ENCODE data around the gene POP4.

DNA sequence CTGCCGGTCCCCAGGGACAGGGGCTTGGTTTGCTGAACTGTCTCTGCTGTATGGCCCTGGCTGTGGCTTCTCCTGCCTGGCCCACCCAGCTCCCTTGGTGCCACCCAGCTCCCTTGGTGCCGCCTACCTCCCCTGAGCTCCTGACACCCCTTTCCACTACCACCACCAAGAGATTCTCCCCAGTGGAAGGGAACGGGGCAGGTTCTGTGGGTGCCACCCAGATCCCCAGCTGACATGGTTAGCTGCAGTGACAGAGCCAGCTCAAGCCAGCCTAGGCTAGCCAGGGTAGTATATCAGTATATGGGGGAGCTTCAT lies 28.5 kb upstream of the POP4 start:
- TF ChIP-seq, protein P1, sequence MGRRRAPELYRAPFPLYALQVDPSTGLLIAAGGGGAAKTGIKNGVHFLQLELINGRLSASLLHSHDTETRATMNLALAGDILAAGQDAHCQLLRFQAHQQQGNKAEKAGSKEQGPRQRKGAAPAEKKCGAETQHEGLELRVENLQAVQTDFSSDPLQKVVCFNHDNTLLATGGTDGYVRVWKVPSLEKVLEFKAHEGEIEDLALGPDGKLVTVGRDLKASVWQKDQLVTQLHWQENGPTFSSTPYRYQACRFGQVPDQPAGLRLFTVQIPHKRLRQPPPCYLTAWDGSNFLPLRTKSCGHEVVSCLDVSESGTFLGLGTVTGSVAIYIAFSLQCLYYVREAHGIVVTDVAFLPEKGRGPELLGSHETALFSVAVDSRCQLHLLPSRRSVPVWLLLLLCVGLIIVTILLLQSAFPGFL (CRISPR knock-in tag; IDR thresholded peaks at IDR 0.05), result no peak
- no peak for TF ChIP-seq NR2F6 (CRISPR knock-in tag; IDR thresholded peaks at IDR 0.05)
- no peak for TF ChIP-seq GABPB1 (CRISPR knock-in tag; IDR thresholded peaks at IDR 0.05)
- TF ChIP-seq ESRRA (IDR thresholded peaks at IDR 0.05; ENCODE audit: borderline replicate concordance, low read depth), result no peak
- TF ChIP-seq ATF1 (CRISPR knock-in tag; IDR thresholded peaks at IDR 0.05), result no peak
- TF ChIP-seq ATF1 (tag; IDR thresholded peaks at IDR 0.05), result no peak
- no peak for TF ChIP-seq ZNF586 (CRISPR knock-in tag; conservative IDR thresholded peaks at IDR 0.05)
- TF ChIP-seq NR3C1 (CRISPR knock-in tag; IDR thresholded peaks at IDR 0.05), result no peak
- TF ChIP-seq ZNF175 (CRISPR knock-in tag; IDR thresholded peaks at IDR 0.05; ENCODE audit: low read depth), result no peak
- TF ChIP-seq TCF7L2 (IDR thresholded peaks at IDR 0.05; ENCODE audit: low read depth, low read length), result no peak
- no peak for TF ChIP-seq EZH2 (IDR thresholded peaks at IDR 0.05; ENCODE audit: borderline replicate concordance, low read depth, low read length)
- no peak for TF ChIP-seq TAF1 (IDR thresholded peaks at IDR 0.05; ENCODE audit: control insufficient read depth, extremely low read depth, insufficient read depth, low read length, severe bottlenecking)
- TF ChIP-seq, protein P2, sequence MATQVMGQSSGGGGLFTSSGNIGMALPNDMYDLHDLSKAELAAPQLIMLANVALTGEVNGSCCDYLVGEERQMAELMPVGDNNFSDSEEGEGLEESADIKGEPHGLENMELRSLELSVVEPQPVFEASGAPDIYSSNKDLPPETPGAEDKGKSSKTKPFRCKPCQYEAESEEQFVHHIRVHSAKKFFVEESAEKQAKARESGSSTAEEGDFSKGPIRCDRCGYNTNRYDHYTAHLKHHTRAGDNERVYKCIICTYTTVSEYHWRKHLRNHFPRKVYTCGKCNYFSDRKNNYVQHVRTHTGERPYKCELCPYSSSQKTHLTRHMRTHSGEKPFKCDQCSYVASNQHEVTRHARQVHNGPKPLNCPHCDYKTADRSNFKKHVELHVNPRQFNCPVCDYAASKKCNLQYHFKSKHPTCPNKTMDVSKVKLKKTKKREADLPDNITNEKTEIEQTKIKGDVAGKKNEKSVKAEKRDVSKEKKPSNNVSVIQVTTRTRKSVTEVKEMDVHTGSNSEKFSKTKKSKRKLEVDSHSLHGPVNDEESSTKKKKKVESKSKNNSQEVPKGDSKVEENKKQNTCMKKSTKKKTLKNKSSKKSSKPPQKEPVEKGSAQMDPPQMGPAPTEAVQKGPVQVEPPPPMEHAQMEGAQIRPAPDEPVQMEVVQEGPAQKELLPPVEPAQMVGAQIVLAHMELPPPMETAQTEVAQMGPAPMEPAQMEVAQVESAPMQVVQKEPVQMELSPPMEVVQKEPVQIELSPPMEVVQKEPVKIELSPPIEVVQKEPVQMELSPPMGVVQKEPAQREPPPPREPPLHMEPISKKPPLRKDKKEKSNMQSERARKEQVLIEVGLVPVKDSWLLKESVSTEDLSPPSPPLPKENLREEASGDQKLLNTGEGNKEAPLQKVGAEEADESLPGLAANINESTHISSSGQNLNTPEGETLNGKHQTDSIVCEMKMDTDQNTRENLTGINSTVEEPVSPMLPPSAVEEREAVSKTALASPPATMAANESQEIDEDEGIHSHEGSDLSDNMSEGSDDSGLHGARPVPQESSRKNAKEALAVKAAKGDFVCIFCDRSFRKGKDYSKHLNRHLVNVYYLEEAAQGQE (IDR thresholded peaks at IDR 0.05; ENCODE audit: borderline replicate concordance), result no peak
- TF ChIP-seq, protein P2 (CRISPR knock-in tag; IDR thresholded peaks at IDR 0.05; ENCODE audit: low read depth), result no peak
- TF ChIP-seq, protein P3, sequence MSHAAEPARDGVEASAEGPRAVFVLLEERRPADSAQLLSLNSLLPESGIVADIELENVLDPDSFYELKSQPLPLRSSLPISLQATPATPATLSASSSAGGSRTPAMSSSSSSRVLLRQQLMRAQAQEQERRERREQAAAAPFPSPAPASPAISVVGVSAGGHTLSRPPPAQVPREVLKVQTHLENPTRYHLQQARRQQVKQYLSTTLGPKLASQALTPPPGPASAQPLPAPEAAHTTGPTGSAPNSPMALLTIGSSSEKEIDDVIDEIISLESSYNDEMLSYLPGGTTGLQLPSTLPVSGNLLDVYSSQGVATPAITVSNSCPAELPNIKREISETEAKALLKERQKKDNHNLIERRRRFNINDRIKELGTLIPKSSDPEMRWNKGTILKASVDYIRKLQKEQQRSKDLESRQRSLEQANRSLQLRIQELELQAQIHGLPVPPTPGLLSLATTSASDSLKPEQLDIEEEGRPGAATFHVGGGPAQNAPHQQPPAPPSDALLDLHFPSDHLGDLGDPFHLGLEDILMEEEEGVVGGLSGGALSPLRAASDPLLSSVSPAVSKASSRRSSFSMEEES (CRISPR knock-in tag; IDR thresholded peaks at IDR 0.05), result no peak

Data from K562 (cell line).